GM20000 (cell line): ENCODE results near the gene KHK.

ENCODE experiments used
- DNase-seq: peaks from one replicate; pipeline ENCODE4 v3.0.0; 2012; ENCODE audit warnings: low spot score
- CTCF ChIP-seq: IDR thresholded peaks from 2 replicates; pipeline ENCODE4 v1.5.1; 2012; ENCODE audit warnings: mild to moderate bottlenecking, control low read depth; ENCODE audit errors: extremely low read depth, missing control alignments

Gene KHK

DNA sequence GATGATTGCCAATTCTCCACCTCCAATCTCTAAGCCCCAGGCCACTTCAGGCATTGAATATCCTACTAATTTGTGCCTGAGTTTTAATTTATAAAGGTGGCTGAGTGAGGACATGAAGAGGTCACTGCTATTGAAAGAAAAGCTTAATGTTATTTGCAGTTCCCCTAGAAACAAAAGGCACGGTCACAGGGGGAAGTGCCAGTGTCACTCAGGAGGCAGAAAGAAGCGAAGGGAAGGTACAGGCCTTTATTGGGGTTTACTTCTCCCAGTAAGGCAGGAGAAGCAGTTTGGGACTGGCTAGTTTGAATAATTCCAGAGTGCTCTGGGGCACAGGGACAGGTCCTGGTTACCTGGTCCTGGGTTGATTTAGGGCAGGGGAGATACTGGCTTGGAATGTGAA is 35.3 kb downstream of the KHK start:
- no peak for DNase-seq
- no peak for TF ChIP-seq CTCF

DNA sequence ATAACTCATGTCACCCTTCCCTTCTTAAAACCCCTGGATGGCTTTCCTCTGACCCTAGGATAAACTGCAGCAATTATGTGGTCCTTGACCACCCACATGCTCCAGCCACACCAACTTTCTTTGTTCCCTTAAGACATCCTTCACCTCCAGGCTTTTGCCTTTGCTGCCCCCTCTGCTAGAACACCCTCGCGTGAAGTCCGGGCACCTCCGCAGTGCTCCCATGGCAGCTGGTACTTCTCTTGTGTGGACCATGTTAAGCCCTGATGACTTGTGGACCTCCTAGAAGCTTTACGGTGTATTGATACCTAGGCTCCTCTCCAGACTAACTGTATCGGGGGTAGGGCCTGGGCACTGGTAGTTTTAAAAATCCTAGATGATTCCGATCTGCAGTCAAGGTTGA is 36.2 kb downstream of the KHK start:
- no peak for TF ChIP-seq CTCF
- no peak for DNase-seq

DNA sequence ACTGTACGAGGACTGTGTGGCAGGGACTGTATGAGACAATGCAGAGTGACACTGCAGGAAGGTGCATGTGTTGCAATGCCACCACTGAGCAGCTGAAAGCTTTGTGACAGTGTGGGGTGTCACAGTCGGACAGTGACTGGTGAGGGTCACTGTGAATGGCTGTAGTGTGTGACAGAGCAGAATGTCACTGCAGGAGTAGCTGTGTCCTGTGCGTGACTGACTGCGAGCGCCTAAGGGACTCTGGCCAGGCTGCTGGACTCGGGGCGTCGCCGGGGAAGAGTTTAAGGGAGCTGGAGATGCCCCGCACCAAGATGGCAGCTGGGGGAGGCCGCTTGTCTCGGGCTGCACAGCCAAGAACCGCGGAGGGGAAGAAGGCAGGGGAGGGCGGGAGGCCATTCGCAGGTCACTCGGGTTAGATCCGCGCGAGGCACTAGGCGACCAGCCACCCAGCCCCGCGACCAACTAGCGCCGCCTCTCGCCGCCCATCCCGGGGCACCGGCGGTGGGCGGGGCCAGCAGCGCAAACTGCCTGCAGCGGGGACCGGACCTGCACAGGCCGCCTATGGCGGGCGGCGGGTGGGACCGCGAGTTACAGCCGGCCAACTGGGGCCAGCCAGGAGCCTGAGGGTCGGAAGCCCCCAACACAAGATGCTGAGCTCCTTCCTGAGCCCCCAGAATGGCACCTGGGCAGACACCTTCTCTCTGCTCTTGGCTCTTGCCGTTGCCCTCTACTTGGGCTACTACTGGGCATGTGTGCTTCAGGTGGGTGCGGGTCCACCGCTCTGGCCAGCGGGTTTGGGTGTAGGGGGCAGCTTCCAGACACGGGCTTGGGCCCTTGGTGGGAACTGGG is 37.0 kb downstream of the KHK start, which contains the start of gene ABHD1:
ABHD1 (plus strand) TSS at position 514 of the 849 bp plus-strand sequence; CDS start at position 648, 134 bp downstream.
- DNase-seq = peak; percentile 80
- no peak for TF ChIP-seq CTCF

DNA sequence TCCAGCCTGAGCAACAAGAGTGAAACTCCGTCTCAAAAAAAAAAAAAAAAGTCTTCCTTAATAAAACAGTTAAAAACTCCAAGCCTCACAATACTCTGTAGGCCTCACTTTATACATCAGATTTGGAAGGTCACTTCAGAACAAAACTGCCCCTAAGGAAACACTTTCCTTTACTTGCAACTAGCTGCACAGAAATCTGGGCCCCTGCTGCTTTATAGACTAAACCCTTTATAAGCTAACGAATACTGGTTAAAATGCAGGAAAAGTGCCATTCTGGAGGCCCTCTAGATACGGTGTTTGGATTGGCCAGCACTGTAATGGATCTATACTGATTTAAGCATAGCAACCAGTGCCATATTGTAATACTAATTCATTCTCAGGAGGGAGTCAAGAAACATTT is 38.5 kb downstream of the KHK start:
- no peak for TF ChIP-seq CTCF
- DNase-seq = no peak

GRCh38 chr2:27126252-27126710 is 39.7 kb downstream of the KHK start:
- no peak for TF ChIP-seq CTCF
- no peak for DNase-seq

- TF ChIP-seq CTCF = no peak
- DNase-seq = no peak
Measured at GRCh38 chr2:27127883-27128667, 41.5 kb downstream of the KHK start.
